RWPE1 (cell line): ENCODE results near the gene ELOVL4.

Experiments used
- CTCF ChIA-PET: fragments of 350-600 bp; sonication (Branson Sonifier 250); formaldehyde crosslinking; extraction: SDS; loops from one replicate; lab custom pipeline; 2021; lab: Yijun Ruan, JAX
- POLR2A ChIA-PET: fragments of 400-600 bp; formaldehyde crosslinking; extraction: SDS; loops from one replicate; lab custom pipeline; 2020; ENCODE audit warnings: antibody characterized with exemption; ENCODE audit not compliant: low non-redundant PET; lab: Yijun Ruan, JAX
- DNase-seq: peaks from one replicate; pipeline ENCODE4 v3.0.0; 2012; ENCODE audit warnings: low spot score
- H3K27ac ChIP-seq: fragments of 450-650 bp; 2 replicates; pipeline ENCODE4 v1.5.1; 2017
- CTCF ChIP-seq: fragments of 450-650 bp; conservative IDR thresholded peaks from 2 replicates; pipeline ENCODE4 v1.5.1; 2017; ENCODE audit warnings: low read depth, mild to moderate bottlenecking

The ELOVL4 gene

GRCh38 chr6:79923270-79923669 is 24.1 kb downstream of the ELOVL4 start:
- POLR2A ChIA-PET: no interaction called here
- no peak for TF ChIP-seq CTCF
- DNase-seq: no peak
- CTCF ChIA-PET: no interaction called here
- no peak overlapping the region for H3K27ac ChIP-seq

GRCh38 chr6:79922018-79922417 is 25.3 kb downstream of the ELOVL4 start:
- no peak overlapping the region for H3K27ac ChIP-seq
- CTCF ChIA-PET: no interaction called here
- TF ChIP-seq CTCF: no peak
- DNase-seq: no peak
- POLR2A ChIA-PET: no interaction called here

GRCh38 chr6:79913369-79913768 is 34.0 kb downstream of the ELOVL4 start:
- ChIA-PET CTCF (interaction anchor here (1.0 kb wide), 1 partner anchor 44 kb away, joined by 4 read pairs; no protein-coding TSS in a partner anchor), POLR2A (no interaction called here)
- DNase-seq: no peak
- TF ChIP-seq CTCF: no peak
- H3K27ac ChIP-seq: no peak overlapping the region

GRCh38 chr6:79911992-79912391 is 35.4 kb downstream of the ELOVL4 start:
- CTCF ChIA-PET: interaction anchor here (0.6 kb wide), 1 partner anchor 44 kb away, joined by 8 read pairs; no protein-coding TSS in a partner anchor
- DNase-seq: no peak
- POLR2A ChIA-PET: no interaction called here
- H3K27ac ChIP-seq: no peak overlapping the region
- no peak for TF ChIP-seq CTCF

- CTCF ChIA-PET: no interaction called here
Observed at GRCh38 chr6:79909517-79909916, 37.8 kb downstream of the ELOVL4 start.

GRCh38 chr6:79902046-79902445 is 45.3 kb downstream of the ELOVL4 start:
- CTCF ChIA-PET: no interaction called here
- no peak overlapping the region for H3K27ac ChIP-seq
- TF ChIP-seq CTCF: no peak
- DNase-seq: no peak
- POLR2A ChIA-PET: no interaction called here

More at GRCh38 chr6:79909517-79909916, 37.8 kb downstream of the ELOVL4 start:
- TF ChIP-seq CTCF: no peak
- POLR2A ChIA-PET: no interaction called here
- no peak for DNase-seq
- H3K27ac ChIP-seq: no peak overlapping the region
